A673 (cell line): ENCODE measurements around the gene ATP2A3. TPM values are rescaled to one million over a fixed set of nuclear protein-coding genes. Genes with fewer than 3 reads are reported as not detected.

Source experiments
- BruUV-seq: library from RNA; stranded (reverse); fragments of 400-500 nt; replicated peaks from 2 replicates; lab custom pipeline; 2021; lab: Mats Ljungman, UMichigan
- CTCF ChIA-PET: fragments of 300-600 bp; sonication (Branson Sonifier 250); formaldehyde crosslinking; loops from one replicate; lab custom pipeline; 2022; ENCODE audit warnings: antibody characterized with exemption; lab: Charles Lee
- POLR2A ChIA-PET: fragments of 300-600 bp; sonication (Branson Sonifier 250); formaldehyde crosslinking; loops from one replicate; lab custom pipeline; 2022; ENCODE audit warnings: antibody characterized with exemption; ENCODE audit not compliant: low non-redundant PET; lab: Charles Lee
- DNase-seq: peaks from one replicate; pipeline ENCODE4 v3.0.0-alpha.2; 2015; ENCODE audit warnings: low spot score
- H3K27ac ChIP-seq: fragments of 200-600 bp; sonication (generic); 2 replicates; pipeline ENCODE4 v1.5.1; 2016; ENCODE audit warnings: mixed run types, low read depth, mild to moderate bottlenecking, mixed read lengths, antibody characterized with exemption, low read length; ENCODE audit not compliant: poor library complexity, severe bottlenecking
- H3K27me3 ChIP-seq: fragments of 200-600 bp; sonication (generic); replicated peaks from 2 replicates; pipeline ENCODE4 v1.6.1; 2017; ENCODE audit warnings: mixed run types, low read depth, mild to moderate bottlenecking, mixed read lengths, antibody characterized with exemption, low read length; ENCODE audit not compliant: insufficient read depth, poor library complexity
- H3K36me3 ChIP-seq: fragments of 200-600 bp; sonication (generic); 2 replicates; pipeline ENCODE4 v1.6.1; 2016; ENCODE audit warnings: mixed run types, mild to moderate bottlenecking, mixed read lengths, antibody characterized with exemption, low read length; ENCODE audit not compliant: insufficient read depth, poor library complexity, severe bottlenecking
- H3K4me1 ChIP-seq: fragments of 200-600 bp; sonication (generic); 2 replicates; pipeline ENCODE4 v1.6.1; 2017; ENCODE audit warnings: mixed run types, mild to moderate bottlenecking, mixed read lengths, antibody characterized with exemption, low read length; ENCODE audit not compliant: insufficient read depth, poor library complexity, severe bottlenecking
- H3K4me3 ChIP-seq: fragments of 200-600 bp; sonication (generic); 2 replicates; pipeline ENCODE4 v1.5.1; 2016; ENCODE audit warnings: low read depth, mixed run types, mild to moderate bottlenecking, mixed read lengths, low read length; ENCODE audit not compliant: poor library complexity, severe bottlenecking
- H3K9me3 ChIP-seq: fragments of 200-600 bp; sonication (generic); 2 replicates; pipeline ENCODE4 v1.6.1; 2016; ENCODE audit warnings: mixed run types, low read depth, mild to moderate bottlenecking, mixed read lengths, antibody characterized with exemption, low read length; ENCODE audit not compliant: poor library complexity, severe bottlenecking
- CTCF ChIP-seq: fragments of 300-800, 200-600 bp; sonication (generic); conservative IDR thresholded peaks from 2 replicates; pipeline ENCODE4 v1.5.1; 2017; ENCODE audit warnings: low read depth, mild to moderate bottlenecking, antibody characterized with exemption, low read length, moderate library complexity, mixed read lengths
- EZH2 ChIP-seq: fragments of 200-600 bp; sonication (generic); IDR thresholded peaks from 2 replicates; pipeline ENCODE4 v1.6.1; 2017; ENCODE audit warnings: borderline replicate concordance, low read depth, mild to moderate bottlenecking, mixed read lengths, antibody characterized with exemption, low read length; ENCODE audit not compliant: poor library complexity, severe bottlenecking
- intact Hi-C: fragments of 100-400 bp; cut with micrococcal nuclease; formaldehyde crosslinking; loops from one replicate; pipeline ENCODE4 v1.10.0; 2022; ENCODE audit not compliant: unreplicated experiment
- total RNA-seq: library from RNA; stranded (reverse); gene quantifications from 2 replicates; pipeline ENCODE4 v1.2.3, GENCODE V29; 2021

The ATP2A3 gene
- total RNA-seq, 1 experiment from 2014 or later = 0.17 TPM

GRCh38 chr17:4006745-4007211, 42.5 kb upstream of the ATP2A3 start:
- Histone ChIP-seq H3K27ac (no peak overlapping the region), H3K27me3 (no peaks in the 10 kb centered on the region), H3K4me1 (no peaks in the 10 kb centered on the region), H3K36me3 (peaks cover 6% of the 10 kb centered on the region), H3K4me3 (no peak overlapping the region), H3K9me3 (no peaks in the 10 kb centered on the region)
- TF ChIP-seq EZH2 = no peak
- no peak for TF ChIP-seq CTCF
- no TSS peak for BruUV-seq
- ChIA-PET CTCF (no interaction called here), POLR2A (no interaction called here)
- no peak for DNase-seq
- intact Hi-C loops = loop anchor here (5.0 to 10.0 kb wide), 2 partner anchors 142 to 269 kb away; no protein-coding TSS in a partner anchor

- ChIA-PET POLR2A (no interaction called here), CTCF (no interaction called here)
- Histone ChIP-seq H3K27me3 (no peaks in the 10 kb centered on the region), H3K36me3 (peaks cover 6% of the 10 kb centered on the region), H3K4me1 (no peaks in the 10 kb centered on the region), H3K9me3 (no peaks in the 10 kb centered on the region), H3K27ac (no peak overlapping the region), H3K4me3 (no peak overlapping the region)
- no TSS peak for BruUV-seq
- intact Hi-C loops = loop anchor here (5.0 to 10.0 kb wide), 2 partner anchors 141 to 269 kb away; no protein-coding TSS in a partner anchor
- TF ChIP-seq EZH2 = no peak
- TF ChIP-seq CTCF = no peak
- no peak for DNase-seq
Observed at GRCh38 chr17:4006165-4006589, 41.9 kb upstream of the ATP2A3 start.

- Histone ChIP-seq H3K4me1 (no peaks in the 10 kb centered on the region), H3K27ac (no peak overlapping the region), H3K27me3 (no peaks in the 10 kb centered on the region), H3K9me3 (no peaks in the 10 kb centered on the region), H3K4me3 (no peak overlapping the region), H3K36me3 (peaks cover 6% of the 10 kb centered on the region)
- no peak for TF ChIP-seq EZH2
- no peak for TF ChIP-seq CTCF
- intact Hi-C loops = loop anchor here (2.0 to 10.0 kb wide), 3 partner anchors 93 to 268 kb away; no protein-coding TSS in a partner anchor
- ChIA-PET POLR2A (no interaction called here), CTCF (no interaction called here)
- BruUV-seq = no TSS peak
- no peak for DNase-seq
Observed at GRCh38 chr17:4005296-4006164, 41.3 kb upstream of the ATP2A3 start.
